BJ (cell line): Measurements from ENCODE around the gene UGT1A8. TPM values are rescaled to one million over a fixed set of nuclear protein-coding genes. Genes with fewer than 3 reads are reported as not detected.
"Not testable (repeated sequence)": the region's sequence is repeated elsewhere in the genome, so short reads cannot be mapped to it uniquely, and the experiment has no call there.

ENCODE experiments used
- CTCF ChIA-PET: fragments of 350-600 bp; formaldehyde crosslinking; extraction: SDS; loops from one replicate; lab custom pipeline; 2021; ENCODE audit warnings: antibody characterized with exemption, inconsistent platforms; lab: Yijun Ruan, JAX
- POLR2A ChIA-PET: fragments of 300-600 bp; sonication (Branson Sonifier 250); formaldehyde crosslinking; extraction: SDS; loops from one replicate; lab custom pipeline; 2021; ENCODE audit warnings: antibody characterized with exemption; lab: Charles Lee
- DNase-seq: peaks from one replicate; pipeline ENCODE4 v3.0.0-alpha.2; 2011; ENCODE audit warnings: low read depth
- H3K27me3 ChIP-seq: 2 replicates; pipeline ENCODE4 v1.6.0; 2011; ENCODE audit warnings: low read length; ENCODE audit not compliant: control insufficient read depth, insufficient read depth
- H3K36me3 ChIP-seq: 2 replicates; pipeline ENCODE4 v1.5.1; 2011; ENCODE audit warnings: low read length; ENCODE audit not compliant: control insufficient read depth, insufficient read depth
- H3K4me3 ChIP-seq: 2 replicates; pipeline ENCODE4 v1.5.1; 2011; ENCODE audit warnings: low read depth, mild to moderate bottlenecking, control low read depth, low read length
- CTCF ChIP-seq: IDR thresholded peaks from 2 replicates; pipeline ENCODE4 v1.5.1; 2011; ENCODE audit warnings: low read depth, mild to moderate bottlenecking, control low read depth, inconsistent platforms, low read length, moderate library complexity; ENCODE audit not compliant: insufficient read depth
- polyA minus RNA-seq: library from RNA; depleted of rRNA, polyadenylated mRNA; stranded (reverse); fragments of >200 nt; gene quantifications from 2 replicates; pipeline ENCODE4 v1.2.3, GENCODE V29; 2011; rRNA and poly(A)+ RNA removed
- polyA plus RNA-seq: library from polyadenylated mRNA; depleted of rRNA; stranded (reverse); fragments of >200 nt; gene quantifications from 2 replicates; pipeline ENCODE4 v1.2.3, GENCODE V29; 2011; rRNA removed

UGT1A8 gene
- polyA plus RNA-seq (not detected in 2 replicates), polyA minus RNA-seq (0.05 TPM in 1 of 2 replicates, not detected in the other)

- POLR2A ChIA-PET, H3K4me3 ChIP-seq, H3K27me3 ChIP-seq, H3K36me3 ChIP-seq, DNase-seq, CTCF ChIA-PET: not testable (repeated sequence)
Observed at GRCh38 chr2:233617476-233617875, at the start of gene UGT1A8. Gene UGT1A8 (plus strand): TSS chr2:233617633. CDS start chr2:233617708, 75 bp downstream.

- no peak for DNase-seq
- ChIA-PET CTCF (no interaction called here), POLR2A (no interaction called here)
- Histone ChIP-seq H3K27me3 (peaks cover 2% of the 10 kb centered on the region; the same call in 1 of the 2 replicates), H3K36me3 (no peaks in the 10 kb centered on the region), H3K4me3 (no peak overlapping the region)
- TF ChIP-seq CTCF: no peak
Observed at GRCh38 chr2:233571001-233571400, 46.4 kb upstream of the UGT1A8 start.

GRCh38 chr2:233571462-233571861 lies 46.0 kb upstream of the UGT1A8 start:
- POLR2A ChIA-PET: no interaction called here
- Histone ChIP-seq H3K36me3 (no peaks in the 10 kb centered on the region), H3K27me3 (peaks cover 2% of the 10 kb centered on the region; the same call in 1 of the 2 replicates), H3K4me3 (no peak overlapping the region)
- TF ChIP-seq CTCF: no peak
- CTCF ChIA-PET: no interaction called here
- DNase-seq: no peak

- Histone ChIP-seq H3K4me3 (no peak overlapping the region), H3K36me3 (no peaks in the 10 kb centered on the region), H3K27me3 (peaks cover 2% of the 10 kb centered on the region; the same call in 1 of the 2 replicates)
- POLR2A ChIA-PET: no interaction called here
- no peak for TF ChIP-seq CTCF
- no peak for DNase-seq
- CTCF ChIA-PET: no interaction called here
Observed at GRCh38 chr2:233572468-233572867, 45.0 kb upstream of the UGT1A8 start.

- DNase-seq, H3K36me3 ChIP-seq, POLR2A ChIA-PET, H3K27me3 ChIP-seq, H3K4me3 ChIP-seq: not testable (repeated sequence)
- CTCF ChIA-PET: interaction anchor here (0.6 kb wide), 1 partner anchor 46 kb away, joined by 3 read pairs; no protein-coding TSS in a partner anchor
Observed at GRCh38 chr2:233577341-233577740, 40.1 kb upstream of the UGT1A8 start.

GRCh38 chr2:233583217-233583965 lies 34.0 kb upstream of the UGT1A8 start:
- DNase-seq, POLR2A ChIA-PET, CTCF ChIA-PET, H3K36me3 ChIP-seq, H3K4me3 ChIP-seq, H3K27me3 ChIP-seq: not testable (repeated sequence)
